ENCODE measurements around the gene IRX4.

IRX4 gene

DNA sequence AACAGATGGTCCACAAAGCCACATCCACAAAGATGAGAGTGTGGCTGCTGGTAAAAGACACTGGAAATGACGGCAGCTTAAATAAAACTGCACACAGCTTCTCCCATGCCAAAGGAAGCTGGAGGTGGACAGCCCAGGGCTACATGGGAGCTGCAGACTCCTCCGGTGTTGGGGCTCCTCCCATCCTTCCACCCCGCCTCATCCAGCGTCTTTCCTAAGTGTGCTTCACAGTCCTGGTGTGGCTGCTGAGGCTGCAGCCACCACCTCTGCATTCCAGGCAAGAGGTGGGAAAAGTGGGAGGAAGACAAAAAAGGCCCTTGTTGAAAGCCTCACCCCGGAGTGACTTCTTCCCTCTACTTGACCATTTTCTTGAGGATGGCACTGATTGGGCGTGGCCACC lies 37.0 kb upstream of the IRX4 start:
- no peak overlapping the region for H3K4me3 ChIP-seq (replicated peaks in 1 of 2; ENCODE audit: low read depth in 2 of 2, low read length in 2 of 2)
- TF ChIP-seq, protein P1, sequence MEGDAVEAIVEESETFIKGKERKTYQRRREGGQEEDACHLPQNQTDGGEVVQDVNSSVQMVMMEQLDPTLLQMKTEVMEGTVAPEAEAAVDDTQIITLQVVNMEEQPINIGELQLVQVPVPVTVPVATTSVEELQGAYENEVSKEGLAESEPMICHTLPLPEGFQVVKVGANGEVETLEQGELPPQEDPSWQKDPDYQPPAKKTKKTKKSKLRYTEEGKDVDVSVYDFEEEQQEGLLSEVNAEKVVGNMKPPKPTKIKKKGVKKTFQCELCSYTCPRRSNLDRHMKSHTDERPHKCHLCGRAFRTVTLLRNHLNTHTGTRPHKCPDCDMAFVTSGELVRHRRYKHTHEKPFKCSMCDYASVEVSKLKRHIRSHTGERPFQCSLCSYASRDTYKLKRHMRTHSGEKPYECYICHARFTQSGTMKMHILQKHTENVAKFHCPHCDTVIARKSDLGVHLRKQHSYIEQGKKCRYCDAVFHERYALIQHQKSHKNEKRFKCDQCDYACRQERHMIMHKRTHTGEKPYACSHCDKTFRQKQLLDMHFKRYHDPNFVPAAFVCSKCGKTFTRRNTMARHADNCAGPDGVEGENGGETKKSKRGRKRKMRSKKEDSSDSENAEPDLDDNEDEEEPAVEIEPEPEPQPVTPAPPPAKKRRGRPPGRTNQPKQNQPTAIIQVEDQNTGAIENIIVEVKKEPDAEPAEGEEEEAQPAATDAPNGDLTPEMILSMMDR (IDR thresholded peaks at IDR 0.05; ENCODE audit: low read depth, low read length): no peak
- no peak for DNase-seq (ENCODE audit: low read depth in 2 of 2)

DNA sequence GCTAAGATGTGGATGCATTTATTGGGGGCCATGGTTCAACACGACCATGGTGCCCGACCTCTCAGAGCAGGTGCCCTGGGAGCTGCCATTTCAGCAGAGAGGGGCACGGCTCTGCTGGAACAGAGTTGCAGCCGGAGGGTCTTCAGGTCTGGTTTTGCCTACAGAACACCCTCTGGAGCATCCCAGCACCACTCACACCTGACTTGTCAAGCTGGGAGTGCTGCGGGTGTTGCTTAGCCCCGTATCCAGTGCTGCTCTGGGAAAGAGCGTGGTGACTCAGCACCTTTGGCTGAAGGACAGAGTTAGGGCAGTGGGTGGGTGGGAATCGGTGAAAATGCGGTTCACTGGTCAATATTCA lies 36.5 kb upstream of the IRX4 start:
- H3K4me3 ChIP-seq (replicated peaks in 1 of 2; ENCODE audit: low read depth in 2 of 2, low read length in 2 of 2): no peak overlapping the region
- no peak for DNase-seq (ENCODE audit: low read depth in 2 of 2)
- TF ChIP-seq, protein P1 (IDR thresholded peaks at IDR 0.05; ENCODE audit: low read depth, low read length): no peak

DNA sequence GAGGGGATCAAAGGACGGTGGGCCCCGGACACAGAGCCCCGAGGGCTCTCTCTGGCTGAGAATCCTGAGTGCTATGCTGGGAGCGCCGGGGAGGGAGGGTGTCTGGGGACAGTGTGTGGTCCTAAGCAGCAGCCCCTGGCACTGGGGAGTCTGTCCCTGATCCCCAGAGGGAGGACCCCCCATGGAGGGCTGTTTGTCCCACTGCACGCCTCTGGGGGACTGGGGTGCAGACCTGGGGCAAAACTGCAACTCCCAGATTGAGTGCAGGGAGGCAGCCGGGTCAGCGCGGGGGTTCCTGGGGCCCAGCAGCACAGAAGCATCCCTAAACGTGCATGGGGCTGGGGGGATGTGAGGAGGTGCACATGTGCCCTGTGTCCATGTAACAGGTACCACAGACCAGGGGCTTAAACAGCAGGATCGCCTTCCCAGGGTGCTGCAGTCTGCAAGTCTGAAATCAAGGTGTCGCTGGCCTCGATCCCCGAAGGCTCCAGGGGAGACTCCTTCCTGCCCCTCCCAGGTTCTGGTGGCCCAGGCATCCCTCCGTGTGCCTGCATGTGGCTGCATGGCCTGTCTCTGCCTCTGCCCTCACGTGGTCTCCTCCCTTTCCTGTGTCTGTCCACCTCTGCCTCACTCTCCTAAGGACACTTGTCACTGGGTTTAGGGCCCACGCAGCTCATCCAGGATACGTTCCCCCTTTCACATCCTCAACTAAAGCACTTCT lies 35.9 kb upstream of the IRX4 start:
- DNase-seq (ENCODE audit: low read depth in 2 of 2): no peak
- TF ChIP-seq, protein P1 (IDR thresholded peaks at IDR 0.05; ENCODE audit: low read depth, low read length): no peak
- H3K4me3 ChIP-seq (replicated peaks in 1 of 2; ENCODE audit: low read depth in 2 of 2, low read length in 2 of 2): no peak overlapping the region

DNA sequence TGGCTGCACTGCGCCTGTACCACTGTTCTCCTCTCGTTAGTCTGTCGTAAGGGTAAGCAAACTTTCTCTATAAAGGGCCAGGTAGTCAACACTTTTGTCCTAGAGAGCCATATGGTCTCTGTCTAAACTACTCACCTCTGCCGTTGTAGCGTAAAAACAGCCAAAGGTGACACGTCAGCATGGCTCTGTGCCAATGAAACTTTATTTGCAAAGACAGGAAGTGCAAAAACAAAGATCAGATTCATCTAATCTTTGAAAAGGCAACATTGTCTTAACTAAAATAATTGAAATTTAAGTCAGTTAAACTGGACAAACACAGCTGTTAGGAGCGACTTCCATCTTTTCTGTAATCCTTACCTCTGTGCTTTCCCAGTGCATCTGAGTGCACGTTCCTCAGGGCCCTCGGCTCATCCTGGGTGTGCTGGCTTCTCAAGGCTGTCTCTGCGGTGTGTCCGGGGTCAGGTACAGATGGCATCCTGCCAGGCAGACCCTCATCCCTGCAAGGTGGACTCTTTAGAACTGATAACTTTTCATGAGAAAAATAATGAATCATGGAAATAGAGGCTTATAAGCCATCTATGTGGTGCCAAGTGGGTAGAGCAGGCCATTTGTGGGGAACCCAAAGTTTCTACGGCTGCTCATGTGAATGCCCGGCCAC lies 35.2 kb upstream of the IRX4 start:
- TF ChIP-seq, protein P1 (IDR thresholded peaks at IDR 0.05; ENCODE audit: low read depth, low read length): no peak
- no peak for DNase-seq (ENCODE audit: low read depth in 2 of 2)
- no peak overlapping the region for H3K4me3 ChIP-seq (replicated peaks in 1 of 2; ENCODE audit: low read depth in 2 of 2, low read length in 2 of 2)

DNA sequence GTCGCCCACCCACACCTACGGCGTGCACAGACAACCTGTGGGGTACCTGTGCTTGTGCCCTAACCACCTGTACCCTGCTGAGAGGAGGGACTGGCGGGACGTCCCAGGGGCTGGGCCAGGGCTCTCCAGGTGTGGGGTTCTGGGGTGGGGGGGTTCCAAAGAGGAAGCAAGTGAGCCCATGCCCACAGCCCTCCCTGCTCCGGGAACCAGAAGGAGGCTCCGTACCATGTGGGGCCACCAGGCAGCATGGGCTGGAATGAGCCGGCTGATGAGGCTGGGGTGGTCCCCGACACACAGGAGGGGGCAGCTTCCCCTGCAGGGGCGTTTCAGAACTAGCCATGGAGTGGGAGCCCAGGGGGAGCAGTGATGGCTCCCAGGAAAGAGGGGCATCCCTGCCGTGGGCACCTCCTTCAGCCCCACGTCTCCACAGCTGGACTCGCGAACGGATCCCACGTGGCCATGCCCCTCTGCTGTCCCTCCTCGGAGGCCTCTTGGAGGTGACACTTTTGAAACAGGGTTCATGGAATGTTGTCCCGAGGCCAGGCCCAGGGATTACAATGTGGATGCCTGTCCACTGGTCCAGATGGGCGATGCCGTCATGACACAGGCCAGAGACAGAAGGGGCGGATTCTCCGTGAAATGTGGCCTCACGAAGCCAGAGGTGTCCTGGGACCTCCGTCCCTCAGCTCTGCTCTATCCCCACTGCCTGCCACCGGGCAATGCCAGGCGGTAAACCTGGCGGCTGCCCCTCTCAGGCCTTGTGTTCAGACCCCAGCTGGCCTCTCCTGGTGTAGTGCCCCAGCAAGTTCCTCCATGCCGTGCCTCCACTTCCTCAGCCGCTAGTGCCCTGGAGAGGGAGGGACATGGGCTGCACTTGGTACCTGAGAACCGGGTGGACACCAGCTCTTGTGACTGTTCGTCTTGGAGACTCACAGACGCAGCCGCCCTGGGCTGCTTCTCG lies 33.6 kb upstream of the IRX4 start:
- TF ChIP-seq, protein P1 (IDR thresholded peaks at IDR 0.05; ENCODE audit: low read depth, low read length): no peak
- DNase-seq (ENCODE audit: low read depth in 2 of 2): no peak
- no peak overlapping the region for H3K4me3 ChIP-seq (replicated peaks in 1 of 2; ENCODE audit: low read depth in 2 of 2, low read length in 2 of 2)

DNA sequence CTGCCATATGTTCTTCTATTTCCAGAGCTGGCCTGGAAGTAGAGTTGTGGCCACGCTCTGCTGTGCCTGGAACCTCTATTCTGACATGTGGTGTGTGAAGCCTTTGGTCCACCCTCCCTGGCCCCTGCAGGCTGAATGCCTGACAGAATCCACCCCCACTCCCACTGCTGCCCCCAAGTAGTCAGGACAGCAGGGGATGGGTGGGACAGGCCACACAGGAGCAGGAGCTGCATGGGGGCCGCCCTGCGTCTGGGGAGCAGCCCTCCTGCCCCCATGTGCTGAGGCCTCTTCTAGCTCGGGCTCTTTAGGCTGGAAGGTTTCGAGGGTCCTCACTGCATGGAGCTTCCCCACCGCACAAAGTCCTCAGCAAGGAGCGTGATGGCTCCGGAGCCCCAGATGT lies 32.6 kb upstream of the IRX4 start:
- H3K4me3 ChIP-seq (replicated peaks in 1 of 2; ENCODE audit: low read depth in 2 of 2, low read length in 2 of 2): no peak overlapping the region

More for the DNA sequence above, 32.6 kb upstream of the IRX4 start:
- TF ChIP-seq, protein P1 (IDR thresholded peaks at IDR 0.05; ENCODE audit: low read depth, low read length): no peak
- no peak for DNase-seq (ENCODE audit: low read depth in 2 of 2)
